Panc1 (cell line): Measurements from ENCODE around the gene ABCC4.

Experiments used
- CTCF ChIP-seq: fragments of 450-650 bp; IDR thresholded peaks from 2 replicates; pipeline ENCODE4 v1.5.1; 2017; ENCODE audit warnings: mild to moderate bottlenecking
- POLR2AphosphoS5 ChIP-seq: IDR thresholded peaks from 2 replicates; pipeline ENCODE4 v1.6.1; 2012; ENCODE audit warnings: mild to moderate bottlenecking, low read depth, low read length, moderate library complexity
- REST ChIP-seq, 2 experiments: IDR thresholded peaks; 2 replicates each; pipeline ENCODE4 v1.6.1; 2011 to 2012; ENCODE audit warnings: low read depth in 2 of 2, control low read depth in 1 of 2, low read length in 1 of 2, mild to moderate bottlenecking in 1 of 2, moderate library complexity in 1 of 2; ENCODE audit not compliant: insufficient read depth in 1 of 2
- SIN3A ChIP-seq: IDR thresholded peaks from 2 replicates; pipeline ENCODE4 v1.6.1; 2012; ENCODE audit warnings: low read depth, mild to moderate bottlenecking, low read length, moderate library complexity, borderline replicate concordance; ENCODE audit not compliant: insufficient read depth
- TCF7L2 ChIP-seq: IDR thresholded peaks from 2 replicates; pipeline ENCODE4 v1.6.1; 2011; ENCODE audit warnings: mild to moderate bottlenecking, low read depth, low read length, inconsistent platforms

- no peak for TF ChIP-seq CTCF
- TF ChIP-seq SIN3A, result no peak
- TF ChIP-seq POLR2AphosphoS5, result no peak
- TF ChIP-seq REST (IDR thresholded peaks at IDR 0.05; ENCODE audit: insufficient read depth in 1 of 2, low read depth in 2 of 2, low read length in 1 of 2), result no peak
- no peak for TF ChIP-seq TCF7L2
Measured at GRCh38 chr13:95236774-95237173, 64.5 kb downstream of the ABCC4 start.
